ENCODE measurements around the gene SLC12A6.
"Not testable (repeated sequence)": the region's sequence is repeated elsewhere in the genome, so short reads cannot be mapped to it uniquely, and the experiment has no call there.

SLC12A6 gene

GRCh38 chr15:34337557-34338306 lies at the start of gene SLC12A6:
SLC12A6 (minus strand) TSS chr15:34337781; CDS start chr15:34336680, 1,101 bp downstream.
- peak; percentile 77 to 82 for DNase-seq (ENCODE audit: low read depth in 2 of 2)

GRCh38 chr15:34381829-34382521 lies 44.4 kb upstream of the SLC12A6 start:
- not testable (repeated sequence) for DNase-seq (ENCODE audit: low read depth in 2 of 2)

- not testable (repeated sequence) for DNase-seq (ENCODE audit: low read depth in 2 of 2)
Measured at GRCh38 chr15:34380491-34380890, 42.9 kb upstream of the SLC12A6 start.

- no peak for DNase-seq (ENCODE audit: low read depth in 2 of 2)
Measured at GRCh38 chr15:34376856-34377255, 39.3 kb upstream of the SLC12A6 start.

GRCh38 chr15:34375541-34375940 lies 38.0 kb upstream of the SLC12A6 start:
- DNase-seq (ENCODE audit: low read depth in 2 of 2): not testable (repeated sequence)

- DNase-seq (ENCODE audit: low read depth in 2 of 2): no peak
Measured at GRCh38 chr15:34374816-34375215, 37.2 kb upstream of the SLC12A6 start.

DNA sequence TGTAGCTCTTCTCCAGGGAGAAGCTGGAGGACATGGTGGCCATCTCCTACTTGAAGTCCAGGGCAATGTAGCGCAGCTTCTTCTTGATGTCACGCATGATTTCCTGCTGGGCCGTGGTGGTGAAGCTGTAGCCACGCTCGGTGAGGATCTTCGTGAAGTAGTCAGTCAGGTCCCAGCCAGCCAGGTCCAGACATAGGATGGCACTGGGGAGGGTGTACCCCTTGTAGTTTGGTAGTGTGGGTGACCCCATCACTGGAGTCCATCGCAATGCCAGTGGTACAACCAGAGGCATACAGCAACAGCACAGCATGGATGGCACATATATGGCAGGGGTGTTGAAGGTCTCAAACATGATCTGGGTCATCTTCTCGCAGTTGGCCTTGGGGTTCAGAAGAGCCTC lies 36.4 kb upstream of the SLC12A6 start:
- DNase-seq (ENCODE audit: low read depth in 2 of 2): no peak

DNA sequence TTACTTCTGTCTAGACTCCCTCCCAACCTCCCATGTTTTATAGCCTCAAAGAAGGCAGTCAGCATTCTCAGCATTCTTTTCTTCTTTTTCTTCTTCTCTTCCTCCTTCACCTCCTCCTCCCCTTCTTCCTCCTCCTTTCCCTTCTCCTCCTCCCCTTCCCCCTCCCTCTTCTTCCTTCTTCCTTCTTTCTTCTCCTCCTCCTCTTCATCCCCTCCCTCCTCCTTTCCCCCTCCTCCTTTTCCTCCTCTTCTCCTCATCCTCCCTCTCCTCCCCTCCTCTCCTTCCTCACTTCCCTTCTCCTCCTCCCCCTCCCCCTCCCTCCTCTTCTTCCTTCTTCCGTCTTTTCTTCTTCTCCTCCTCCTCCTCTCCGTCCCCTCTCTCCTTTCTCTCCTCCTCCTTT lies 33.1 kb upstream of the SLC12A6 start:
- DNase-seq (ENCODE audit: low read depth in 2 of 2): no peak

- DNase-seq (ENCODE audit: low read depth in 2 of 2): no peak
Measured at GRCh38 chr15:34370129-34370528, 32.5 kb upstream of the SLC12A6 start.

GRCh38 chr15:34367101-34368081 lies 29.8 kb upstream of the SLC12A6 start, which contains the start of gene LPCAT4:
LPCAT4 (minus strand) TSS chr15:34367196; CDS start chr15:34367100, 96 bp downstream.
- DNase-seq (ENCODE audit: low read depth in 2 of 2): peak; percentile 65 to 73

DNA sequence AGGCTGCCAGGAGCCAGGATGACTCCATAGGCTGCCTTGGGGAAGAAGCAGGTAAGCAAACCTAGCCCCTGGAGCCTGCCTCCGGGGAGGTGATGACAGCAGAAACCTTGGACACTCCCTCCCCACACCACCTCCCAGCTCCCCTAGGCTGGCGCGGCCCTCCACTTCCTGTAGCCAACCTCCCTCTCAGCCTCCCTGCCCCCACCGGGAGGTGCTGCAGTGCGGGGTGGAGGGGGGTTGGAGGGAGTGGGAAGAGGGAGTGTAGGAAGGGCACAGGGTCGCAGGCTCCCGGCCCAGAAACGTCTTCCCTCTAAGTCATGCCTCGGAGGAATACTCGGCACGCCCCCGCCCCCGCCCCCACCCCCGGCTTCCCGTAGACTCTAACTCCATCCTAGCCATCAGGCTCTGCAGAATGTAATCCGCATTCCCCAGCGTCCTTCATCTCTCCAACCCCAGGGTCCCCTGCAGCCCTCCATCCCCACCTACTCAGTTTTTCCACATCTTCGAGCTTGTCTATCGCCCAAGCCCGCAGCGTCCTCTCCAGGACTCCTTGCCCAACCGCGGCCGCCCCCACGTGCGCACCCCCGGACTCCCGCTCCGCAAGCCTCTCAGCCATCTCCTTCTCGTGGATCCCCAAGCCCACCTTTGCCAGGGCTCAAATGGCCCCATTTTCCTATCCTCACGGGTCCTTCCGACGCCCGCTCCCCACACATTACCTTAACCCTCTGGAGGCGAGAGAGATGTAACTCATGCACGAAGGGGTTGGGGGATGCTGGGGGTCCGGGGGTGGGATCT lies 28.9 kb upstream of the SLC12A6 start:
- DNase-seq (ENCODE audit: low read depth in 2 of 2): peak in 1 of 2 donors; percentile 8

DNA sequence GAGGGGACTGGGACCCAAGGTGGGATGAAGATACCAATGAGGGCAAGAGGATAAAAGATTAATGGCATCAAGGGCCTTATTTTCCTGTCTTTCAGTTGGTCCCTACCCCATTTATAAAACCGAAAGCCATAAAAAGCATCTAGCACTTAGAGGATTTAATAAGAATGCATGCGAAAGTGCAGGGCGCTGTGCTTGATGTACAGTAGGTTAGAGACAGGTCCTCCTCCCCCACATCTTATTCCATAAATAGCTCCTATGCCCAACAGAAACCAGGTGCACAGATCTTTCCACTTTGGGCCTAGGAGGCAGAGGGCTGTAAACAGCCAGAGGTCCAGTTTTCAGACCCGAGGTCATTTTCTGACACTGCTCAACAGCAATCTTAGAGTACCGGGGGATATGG lies 28.3 kb upstream of the SLC12A6 start:
- DNase-seq (ENCODE audit: low read depth in 2 of 2): no peak

DNA sequence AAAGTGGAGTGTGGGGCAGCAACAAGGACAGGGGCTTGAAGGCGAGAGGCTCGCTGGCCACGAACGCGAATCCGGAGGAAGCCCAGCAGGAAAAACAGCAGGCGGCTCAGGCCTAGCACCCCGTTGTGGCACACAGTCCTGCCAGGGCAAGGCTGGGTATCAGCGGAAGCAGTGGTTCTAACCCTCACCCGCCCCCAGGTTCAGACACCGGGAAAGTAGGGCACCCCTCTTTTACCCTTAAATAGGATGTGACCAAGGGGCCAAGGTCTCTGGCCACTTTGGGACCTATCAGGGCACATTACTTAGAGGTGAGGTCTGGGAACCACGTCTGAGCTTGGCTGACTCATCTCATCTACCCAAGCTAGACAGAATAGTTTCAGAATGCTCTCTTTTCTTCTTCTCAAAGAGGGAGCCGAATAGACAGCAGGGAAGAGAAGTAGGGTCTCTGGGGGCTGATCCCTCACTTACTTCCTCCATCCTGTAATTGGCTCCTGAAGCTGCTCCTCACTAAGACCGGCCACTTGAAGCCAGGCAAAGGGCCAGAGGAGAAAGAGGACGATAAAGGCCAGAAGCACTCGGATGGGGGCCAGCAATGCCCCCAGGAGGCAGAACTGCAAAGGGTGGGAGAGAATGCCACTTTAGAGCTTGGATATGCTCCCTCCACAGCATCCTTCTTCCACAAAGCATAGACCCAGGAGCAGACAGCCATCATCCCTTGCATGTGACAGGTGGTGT lies 27.7 kb upstream of the SLC12A6 start:
- DNase-seq (ENCODE audit: low read depth in 2 of 2): no peak

GRCh38 chr15:34364041-34364440 lies 26.5 kb upstream of the SLC12A6 start:
- DNase-seq (ENCODE audit: low read depth in 2 of 2): no peak

- no peak for DNase-seq (ENCODE audit: low read depth in 2 of 2)
Measured at GRCh38 chr15:34362047-34362773, 24.6 kb upstream of the SLC12A6 start.

DNA sequence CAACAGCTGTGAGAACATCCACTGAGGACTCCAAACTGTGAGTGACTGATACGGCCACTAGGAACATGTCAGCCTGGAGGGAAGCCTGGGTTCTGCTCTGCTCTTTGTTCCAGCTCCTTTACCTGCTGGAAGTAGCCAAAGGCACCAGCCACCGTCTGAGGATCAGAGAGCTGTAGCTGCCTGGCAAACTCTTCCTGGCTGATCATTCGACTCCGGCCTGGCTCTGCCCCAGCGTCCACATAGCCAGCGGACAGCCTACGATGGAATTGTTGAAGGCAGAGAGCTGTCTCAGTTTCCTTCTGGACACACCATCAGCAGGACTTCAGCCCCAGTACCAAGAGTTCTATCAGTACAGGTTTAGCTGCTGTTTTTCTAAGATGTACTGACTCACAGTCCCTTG lies 23.7 kb upstream of the SLC12A6 start:
- DNase-seq (ENCODE audit: low read depth in 2 of 2): no peak

GRCh38 chr15:34360298-34360697 lies 22.7 kb upstream of the SLC12A6 start:
- DNase-seq (ENCODE audit: low read depth in 2 of 2): no peak

DNA sequence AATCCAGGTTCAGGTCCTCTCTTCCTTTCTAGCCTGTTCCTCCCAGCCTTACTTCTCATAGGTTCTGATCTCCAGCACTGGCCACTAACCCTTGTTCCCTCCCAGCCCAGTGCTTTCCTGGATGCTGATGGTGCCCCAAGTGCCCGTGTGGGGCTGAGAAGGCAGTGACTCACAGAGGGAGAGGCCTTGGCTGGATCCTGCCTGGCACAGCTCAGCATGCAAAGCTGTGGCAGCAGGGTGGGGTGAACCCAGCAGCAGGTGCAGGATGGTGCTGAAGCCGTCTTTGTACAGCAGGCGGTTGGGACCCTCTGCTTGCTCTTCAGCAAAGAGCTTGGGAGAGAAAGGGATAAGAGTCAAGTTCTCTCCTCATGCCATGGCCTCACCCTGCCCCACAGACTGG lies 21.8 kb upstream of the SLC12A6 start:
- no peak for DNase-seq (ENCODE audit: low read depth in 2 of 2)

- no peak for DNase-seq (ENCODE audit: low read depth in 2 of 2)
Measured at GRCh38 chr15:34358948-34359347, 21.4 kb upstream of the SLC12A6 start.

GRCh38 chr15:34358367-34358766 lies 20.8 kb upstream of the SLC12A6 start:
- no peak for DNase-seq (ENCODE audit: low read depth in 2 of 2)

All from activated CD8-positive, alpha-beta memory T cell treated with anti-CD3 and anti-CD28 coated beads for 4 hours (primary cell).